ENCODE measurements around the gene NRXN3.

NRXN3 gene

DNA sequence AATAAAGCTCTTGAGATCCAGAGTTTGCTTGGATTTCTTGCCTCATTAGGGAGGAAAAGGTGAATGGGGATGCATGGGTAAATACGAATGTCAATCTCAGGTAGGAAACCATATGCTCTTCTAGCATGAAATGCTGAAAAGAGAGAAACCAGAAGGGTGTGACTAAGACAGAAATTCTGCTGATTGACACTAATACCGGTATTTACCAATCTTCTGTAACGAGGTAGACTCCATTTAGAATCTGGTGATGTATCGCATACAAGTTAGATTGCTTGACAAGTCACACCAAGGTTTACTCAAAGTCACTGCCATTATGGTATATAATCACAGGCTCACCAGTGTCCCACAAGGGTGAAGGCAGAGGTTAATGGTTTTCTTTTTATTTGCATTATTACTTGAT lies 337.9 kb downstream of the NRXN3 start:
- Histone ChIP-seq H3K79me2 (ENCODE audit: insufficient read depth, low read length) (no peaks in the 10 kb centered on the region), H3K27me3 (ENCODE audit: insufficient read depth, low read length) (no peaks in the 10 kb centered on the region), H3K9me3 (ENCODE audit: low read length) (no peaks in the 10 kb centered on the region), H3K36me3 (ENCODE audit: insufficient read depth, low read length) (no peaks in the 10 kb centered on the region), H3K4me3 (ENCODE audit: low read depth, low read length, poor library complexity, severe bottlenecking) (no peak overlapping the region), H2AFZ (ENCODE audit: low read length) (no peak overlapping the region), H3K9ac (ENCODE audit: low read length) (no peak overlapping the region), H3K9me2 (ENCODE audit: low read depth, low read length) (no peaks in the 10 kb centered on the region), H3K27ac (ENCODE audit: low read depth, low read length, poor library complexity, severe bottlenecking) (no peak overlapping the region), H3K4me2 (ENCODE audit: low read length) (no peak overlapping the region), H3F3A (ENCODE audit: insufficient read depth, low read length) (no peaks in the 10 kb centered on the region), H3K4me1 (ENCODE audit: insufficient read depth, low read length, severe bottlenecking) (no peaks in the 10 kb centered on the region), H4K20me1 (ENCODE audit: insufficient read depth, low read length) (no peaks in the 10 kb centered on the region)
- TF ChIP-seq EZH2 (IDR thresholded peaks at IDR 0.05; ENCODE audit: borderline replicate concordance, low read length) = no peak
- TF ChIP-seq, protein P1, sequence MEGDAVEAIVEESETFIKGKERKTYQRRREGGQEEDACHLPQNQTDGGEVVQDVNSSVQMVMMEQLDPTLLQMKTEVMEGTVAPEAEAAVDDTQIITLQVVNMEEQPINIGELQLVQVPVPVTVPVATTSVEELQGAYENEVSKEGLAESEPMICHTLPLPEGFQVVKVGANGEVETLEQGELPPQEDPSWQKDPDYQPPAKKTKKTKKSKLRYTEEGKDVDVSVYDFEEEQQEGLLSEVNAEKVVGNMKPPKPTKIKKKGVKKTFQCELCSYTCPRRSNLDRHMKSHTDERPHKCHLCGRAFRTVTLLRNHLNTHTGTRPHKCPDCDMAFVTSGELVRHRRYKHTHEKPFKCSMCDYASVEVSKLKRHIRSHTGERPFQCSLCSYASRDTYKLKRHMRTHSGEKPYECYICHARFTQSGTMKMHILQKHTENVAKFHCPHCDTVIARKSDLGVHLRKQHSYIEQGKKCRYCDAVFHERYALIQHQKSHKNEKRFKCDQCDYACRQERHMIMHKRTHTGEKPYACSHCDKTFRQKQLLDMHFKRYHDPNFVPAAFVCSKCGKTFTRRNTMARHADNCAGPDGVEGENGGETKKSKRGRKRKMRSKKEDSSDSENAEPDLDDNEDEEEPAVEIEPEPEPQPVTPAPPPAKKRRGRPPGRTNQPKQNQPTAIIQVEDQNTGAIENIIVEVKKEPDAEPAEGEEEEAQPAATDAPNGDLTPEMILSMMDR (IDR thresholded peaks at IDR 0.05; ENCODE audit: low read length) = no peak

DNA sequence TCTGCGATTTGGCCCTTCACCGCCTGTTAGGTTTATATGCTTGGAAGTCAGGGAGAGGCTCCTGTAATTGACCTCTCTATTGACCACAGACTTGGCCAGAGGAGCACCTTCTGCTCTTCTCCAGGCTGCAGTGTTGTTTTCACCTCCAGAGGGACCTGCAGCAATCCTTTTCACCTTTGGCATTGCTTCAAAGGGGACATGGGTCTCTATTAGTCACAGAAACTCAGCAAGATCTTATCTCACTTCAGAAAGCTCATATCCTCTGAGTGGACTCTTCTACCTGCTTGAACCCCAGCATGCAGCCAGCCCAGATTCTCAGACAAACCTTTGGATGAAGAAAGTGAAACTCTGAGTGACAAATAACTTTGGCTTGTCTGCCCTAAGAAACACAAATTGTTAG lies 339.3 kb downstream of the NRXN3 start:
- H4K20me1 ChIP-seq (ENCODE audit: insufficient read depth, low read length) = no peaks in the 10 kb centered on the region
- no peaks in the 10 kb centered on the region for H3K4me1 ChIP-seq (ENCODE audit: insufficient read depth, low read length, severe bottlenecking)
- no peak overlapping the region for H2AFZ ChIP-seq (ENCODE audit: low read length)
- no peaks in the 10 kb centered on the region for H3K9me2 ChIP-seq (ENCODE audit: low read depth, low read length)
- H3K27ac ChIP-seq (ENCODE audit: low read depth, low read length, poor library complexity, severe bottlenecking) = no peak overlapping the region
- H3K27me3 ChIP-seq (ENCODE audit: insufficient read depth, low read length) = no peaks in the 10 kb centered on the region
- no peaks in the 10 kb centered on the region for H3K36me3 ChIP-seq (ENCODE audit: insufficient read depth, low read length)
- H3K9me3 ChIP-seq (ENCODE audit: low read length) = no peaks in the 10 kb centered on the region
- H3K9ac ChIP-seq (ENCODE audit: low read length) = no peak overlapping the region
- TF ChIP-seq, protein P1 (IDR thresholded peaks at IDR 0.05; ENCODE audit: low read length) = no peak
- no peak for TF ChIP-seq EZH2 (IDR thresholded peaks at IDR 0.05; ENCODE audit: borderline replicate concordance, low read length)
- H3K4me2 ChIP-seq (ENCODE audit: low read length) = no peak overlapping the region
- H3K4me3 ChIP-seq (ENCODE audit: low read depth, low read length, poor library complexity, severe bottlenecking) = no peak overlapping the region
- H3F3A ChIP-seq (ENCODE audit: insufficient read depth, low read length) = no peaks in the 10 kb centered on the region
- H3K79me2 ChIP-seq (ENCODE audit: insufficient read depth, low read length) = no peaks in the 10 kb centered on the region

DNA sequence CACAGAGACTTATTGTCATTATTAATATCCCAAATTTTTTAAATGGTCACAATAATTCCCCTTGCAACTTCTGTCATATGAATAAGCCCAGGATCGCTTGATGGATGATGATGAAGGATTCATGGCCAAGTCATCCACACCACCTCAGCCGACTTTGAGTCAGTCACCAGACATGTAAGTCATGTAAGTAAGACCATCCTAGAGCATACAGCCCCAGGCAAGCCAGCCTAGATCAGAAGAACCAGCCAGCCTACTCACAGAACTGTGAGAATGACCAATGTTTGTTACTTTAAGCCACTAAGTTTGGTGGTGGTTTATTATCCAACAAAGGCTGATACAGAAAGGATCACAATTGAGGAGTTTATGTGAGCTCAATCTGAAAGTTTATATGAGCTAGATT lies 341.8 kb downstream of the NRXN3 start:
- Histone ChIP-seq H4K20me1 (ENCODE audit: insufficient read depth, low read length) (no peaks in the 10 kb centered on the region), H3K9ac (ENCODE audit: low read length) (no peak overlapping the region), H3K36me3 (ENCODE audit: insufficient read depth, low read length) (no peaks in the 10 kb centered on the region), H3K27ac (ENCODE audit: low read depth, low read length, poor library complexity, severe bottlenecking) (no peak overlapping the region), H3K4me2 (ENCODE audit: low read length) (no peak overlapping the region), H3K79me2 (ENCODE audit: insufficient read depth, low read length) (no peaks in the 10 kb centered on the region), H2AFZ (ENCODE audit: low read length) (no peak overlapping the region), H3K27me3 (ENCODE audit: insufficient read depth, low read length) (no peaks in the 10 kb centered on the region), H3K4me1 (ENCODE audit: insufficient read depth, low read length, severe bottlenecking) (no peaks in the 10 kb centered on the region), H3K9me3 (ENCODE audit: low read length) (no peaks in the 10 kb centered on the region), H3K9me2 (ENCODE audit: low read depth, low read length) (no peaks in the 10 kb centered on the region), H3F3A (ENCODE audit: insufficient read depth, low read length) (no peaks in the 10 kb centered on the region), H3K4me3 (ENCODE audit: low read depth, low read length, poor library complexity, severe bottlenecking) (no peak overlapping the region)
- TF ChIP-seq, protein P1 (IDR thresholded peaks at IDR 0.05; ENCODE audit: low read length) = no peak

Data from OCI-LY1 (cell line).